22Rv1 (cell line): ENCODE results near the gene PRKCQ.

Experiments used
- CTCF ChIP-seq: fragments of 450-650 bp; IDR thresholded peaks from 2 replicates; pipeline ENCODE4 v1.5.1; 2017; ENCODE audit warnings: mild to moderate bottlenecking
- ZFX ChIP-seq: fragments of 450-650 bp; IDR thresholded peaks from 2 replicates; pipeline ENCODE4 v1.6.1; 2017; ENCODE audit warnings: antibody characterized with exemption, borderline replicate concordance

- TF ChIP-seq CTCF (no peak), ZFX (no peak)
Observed at GRCh38 chr10:6553937-6554336, 26.1 kb downstream of the PRKCQ start.
